IPS-20b (cell line): ENCODE measurements around the gene NMRAL1.

Experiments
- H3K27ac ChIP-seq: one replicate; pipeline ENCODE4 v1.5.1; 2013; ENCODE audit warnings: low read length
- H3K27me3 ChIP-seq: 2 replicates; pipeline ENCODE4 v1.6.1; 2013; ENCODE audit warnings: mild to moderate bottlenecking, low read length, inconsistent platforms; ENCODE audit not compliant: insufficient read depth
- H3K36me3 ChIP-seq: 2 replicates; pipeline ENCODE4 v1.6.1; 2013; ENCODE audit warnings: low read depth, mild to moderate bottlenecking, inconsistent platforms, low read length, moderate library complexity; ENCODE audit not compliant: insufficient read depth
- H3K4me1 ChIP-seq: 2 replicates; pipeline ENCODE4 v1.6.1; 2013; ENCODE audit warnings: mild to moderate bottlenecking, control low read depth, inconsistent platforms, low read length, moderate library complexity; ENCODE audit not compliant: insufficient read depth
- H3K4me3 ChIP-seq: 2 replicates; pipeline ENCODE4 v1.5.1; 2013; ENCODE audit warnings: mild to moderate bottlenecking, low read length, inconsistent platforms
- H3K9ac ChIP-seq: 2 replicates; pipeline ENCODE4 v1.6.1; 2013; ENCODE audit warnings: low read depth, mild to moderate bottlenecking, inconsistent platforms, low read length, moderate library complexity
- H3K9me3 ChIP-seq: 2 replicates; pipeline ENCODE4 v1.6.1; 2013; ENCODE audit warnings: mild to moderate bottlenecking, low read depth, low read length, inconsistent platforms; ENCODE audit not compliant: insufficient read depth

The NMRAL1 gene

GRCh38 chr16:4414187-4414917 is 60.1 kb downstream of the NMRAL1 start:
- Histone ChIP-seq H3K9me3 (no peaks in the 10 kb centered on the region), H3K27ac (no peak overlapping the region), H3K4me3 (no peak overlapping the region), H3K27me3 (peaks cover 8% of the 10 kb centered on the region; the same call in 1 of the 2 replicates), H3K4me1 (no peaks in the 10 kb centered on the region), H3K9ac (no peak overlapping the region), H3K36me3 (no peaks in the 10 kb centered on the region; the same call in 1 of the 2 replicates)

- no peaks in the 10 kb centered on the region; the same call in 1 of the 2 replicates for H3K36me3 ChIP-seq
- H3K9ac ChIP-seq, result no peak overlapping the region
- H3K9me3 ChIP-seq, result no peaks in the 10 kb centered on the region
- H3K4me3 ChIP-seq, result no peak overlapping the region
- H3K4me1 ChIP-seq, result no peaks in the 10 kb centered on the region
- H3K27ac ChIP-seq, result no peak overlapping the region
- peaks cover 8% of the 10 kb centered on the region; the same call in 1 of the 2 replicates for H3K27me3 ChIP-seq
These were observed 61.6 kb downstream of the NMRAL1 start for GRCh38 chr16:4412854-4413253.

DNA sequence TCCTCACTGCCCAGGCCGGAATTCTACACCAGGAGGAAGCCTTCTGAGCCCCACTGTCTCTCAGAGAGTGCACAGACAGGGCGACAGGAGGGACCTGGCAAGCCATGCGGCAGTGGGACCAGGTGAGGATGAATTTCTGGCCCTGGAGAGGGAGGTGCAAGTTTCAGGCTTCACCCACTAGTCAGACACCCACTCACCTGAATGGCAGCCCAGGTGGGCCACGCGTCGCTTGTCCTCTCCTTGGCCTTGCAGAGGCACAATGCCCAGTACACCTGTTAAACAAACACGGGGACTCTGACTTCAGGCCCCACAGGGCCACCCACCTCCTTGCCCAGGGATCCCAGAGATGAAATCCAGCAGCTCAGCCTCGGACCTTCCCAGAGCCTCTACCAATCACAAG is 62.3 kb downstream of the NMRAL1 start:
- H3K9ac ChIP-seq, result no peak overlapping the region
- H3K4me1 ChIP-seq, result no peaks in the 10 kb centered on the region

More for the DNA sequence above, 62.3 kb downstream of the NMRAL1 start:
- Histone ChIP-seq H3K4me3 (no peak overlapping the region), H3K36me3 (no peaks in the 10 kb centered on the region; the same call in 1 of the 2 replicates), H3K27ac (no peak overlapping the region), H3K27me3 (peaks cover 8% of the 10 kb centered on the region; the same call in 1 of the 2 replicates), H3K9me3 (no peaks in the 10 kb centered on the region)
